NCI-H1930 (cell line): ENCODE data around the gene ZFP57.

ENCODE experiments used
- DNase-seq, 2 experiments: peaks; one replicate each; lab custom pipeline; 2025; lab: John Stamatoyannopoulos, UW

Gene ZFP57

GRCh38 chr6:29626948-29627754 is 53.8 kb downstream of the ZFP57 start:
- DNase-seq = no peak

GRCh38 chr6:29625337-29625930 is 55.5 kb downstream of the ZFP57 start:
- no peak for DNase-seq

DNA sequence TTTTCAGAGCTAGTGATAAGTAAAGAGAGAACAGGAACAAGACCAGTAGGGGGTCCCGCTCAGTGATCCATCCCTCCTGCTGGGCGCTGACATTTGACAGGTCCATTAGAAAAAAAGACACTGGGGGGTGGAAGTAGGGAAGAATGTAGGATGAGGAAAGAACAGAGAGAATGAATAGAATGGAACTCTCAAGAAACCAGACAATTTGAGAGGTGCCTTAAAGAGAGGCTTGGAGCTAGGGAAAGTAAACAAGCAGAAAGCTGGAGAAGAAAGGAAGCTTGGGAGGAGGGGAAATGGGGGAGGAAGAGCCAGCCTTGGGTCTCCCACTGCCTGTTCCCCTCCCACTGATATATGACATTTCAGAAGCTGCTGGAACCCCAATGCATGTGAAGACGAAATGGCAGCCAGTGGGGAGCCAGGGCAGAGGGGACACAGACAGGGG is 56.4 kb downstream of the ZFP57 start:
- no peak for DNase-seq
